ENCODE measurements around the gene TXNDC9. TPM values are rescaled to one million over a fixed set of nuclear protein-coding genes. Genes with fewer than 3 reads are reported as not detected.

The TXNDC9 gene
- total and polyA plus RNA-seq, 4 donors: 12.5 to 27.5 (median 20.9) TPM

DNA sequence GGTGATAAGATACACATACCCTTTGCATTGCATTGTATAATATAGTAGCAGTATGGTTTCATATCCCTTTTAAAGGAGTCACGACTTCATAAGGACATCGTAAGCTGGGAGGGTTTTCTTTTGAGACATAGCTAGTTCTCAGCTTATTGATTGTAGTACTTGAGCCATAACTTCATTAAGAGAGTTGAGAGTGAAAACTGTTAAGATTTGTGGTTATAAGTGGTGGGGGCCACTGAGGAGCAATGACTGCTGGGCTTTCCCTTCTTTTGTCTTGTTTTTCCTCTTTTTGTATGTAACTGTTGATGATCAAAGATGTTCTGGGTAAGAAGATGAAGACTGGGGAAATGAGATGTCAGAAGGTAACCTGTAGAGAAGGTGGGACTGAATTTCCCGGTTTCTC lies 12.0 kb upstream of the TXNDC9 start:
- H3K9ac ChIP-seq (ENCODE audit: low read depth in 1 of 2, low read length in 2 of 2): no peak overlapping the region
- H3K27me3 ChIP-seq (ENCODE audit: control insufficient read depth in 4 of 4, insufficient read depth in 4 of 4, low read length in 3 of 4): no peaks in the 10 kb centered on the region
- WGBS: 94% methylated on average over 3 of the region's 3 CpGs
- DNase-seq (ENCODE audit: low spot score): no peak
- H3K4me3 ChIP-seq (ENCODE audit: low read depth in 1 of 3, low read length in 3 of 3): no peak overlapping the region
- H3K4me1 ChIP-seq (ENCODE audit: control insufficient read depth in 4 of 4, insufficient read depth in 4 of 4, low read length in 3 of 4): peaks cover 0 to 1% (median 0%) of the 10 kb centered on the region in 4 donors
- no peaks in the 10 kb centered on the region for H3K36me3 ChIP-seq (ENCODE audit: control insufficient read depth in 4 of 4, insufficient read depth in 3 of 4, low read depth in 1 of 4, low read length in 3 of 4)
- no peak overlapping the region for H3K27ac ChIP-seq (ENCODE audit: low read depth in 1 of 2, low read length in 2 of 2)
- TF ChIP-seq TAF1 (conservative IDR thresholded peaks at IDR 0.05): no peak
- no peak for TF ChIP-seq RAD21 (IDR thresholded peaks at IDR 0.05)
- no peak for TF ChIP-seq YY1 (IDR thresholded peaks at IDR 0.05)
- TF ChIP-seq SP1 (IDR thresholded peaks at IDR 0.05): no peak
- no peak for TF ChIP-seq FOXA2 (IDR thresholded peaks at IDR 0.05)
- TF ChIP-seq, protein P1, sequence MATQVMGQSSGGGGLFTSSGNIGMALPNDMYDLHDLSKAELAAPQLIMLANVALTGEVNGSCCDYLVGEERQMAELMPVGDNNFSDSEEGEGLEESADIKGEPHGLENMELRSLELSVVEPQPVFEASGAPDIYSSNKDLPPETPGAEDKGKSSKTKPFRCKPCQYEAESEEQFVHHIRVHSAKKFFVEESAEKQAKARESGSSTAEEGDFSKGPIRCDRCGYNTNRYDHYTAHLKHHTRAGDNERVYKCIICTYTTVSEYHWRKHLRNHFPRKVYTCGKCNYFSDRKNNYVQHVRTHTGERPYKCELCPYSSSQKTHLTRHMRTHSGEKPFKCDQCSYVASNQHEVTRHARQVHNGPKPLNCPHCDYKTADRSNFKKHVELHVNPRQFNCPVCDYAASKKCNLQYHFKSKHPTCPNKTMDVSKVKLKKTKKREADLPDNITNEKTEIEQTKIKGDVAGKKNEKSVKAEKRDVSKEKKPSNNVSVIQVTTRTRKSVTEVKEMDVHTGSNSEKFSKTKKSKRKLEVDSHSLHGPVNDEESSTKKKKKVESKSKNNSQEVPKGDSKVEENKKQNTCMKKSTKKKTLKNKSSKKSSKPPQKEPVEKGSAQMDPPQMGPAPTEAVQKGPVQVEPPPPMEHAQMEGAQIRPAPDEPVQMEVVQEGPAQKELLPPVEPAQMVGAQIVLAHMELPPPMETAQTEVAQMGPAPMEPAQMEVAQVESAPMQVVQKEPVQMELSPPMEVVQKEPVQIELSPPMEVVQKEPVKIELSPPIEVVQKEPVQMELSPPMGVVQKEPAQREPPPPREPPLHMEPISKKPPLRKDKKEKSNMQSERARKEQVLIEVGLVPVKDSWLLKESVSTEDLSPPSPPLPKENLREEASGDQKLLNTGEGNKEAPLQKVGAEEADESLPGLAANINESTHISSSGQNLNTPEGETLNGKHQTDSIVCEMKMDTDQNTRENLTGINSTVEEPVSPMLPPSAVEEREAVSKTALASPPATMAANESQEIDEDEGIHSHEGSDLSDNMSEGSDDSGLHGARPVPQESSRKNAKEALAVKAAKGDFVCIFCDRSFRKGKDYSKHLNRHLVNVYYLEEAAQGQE (IDR thresholded peaks at IDR 0.05): no peak
- no peak for TF ChIP-seq GABPA (IDR thresholded peaks at IDR 0.05 in 1 of 2, conservative IDR thresholded peaks at IDR 0.05 in 1 of 2)
- TF ChIP-seq HNF4A (conservative IDR thresholded peaks at IDR 0.05): no peak
- TF ChIP-seq FOXA1 (IDR thresholded peaks at IDR 0.05): no peak
- TF ChIP-seq, protein P2, sequence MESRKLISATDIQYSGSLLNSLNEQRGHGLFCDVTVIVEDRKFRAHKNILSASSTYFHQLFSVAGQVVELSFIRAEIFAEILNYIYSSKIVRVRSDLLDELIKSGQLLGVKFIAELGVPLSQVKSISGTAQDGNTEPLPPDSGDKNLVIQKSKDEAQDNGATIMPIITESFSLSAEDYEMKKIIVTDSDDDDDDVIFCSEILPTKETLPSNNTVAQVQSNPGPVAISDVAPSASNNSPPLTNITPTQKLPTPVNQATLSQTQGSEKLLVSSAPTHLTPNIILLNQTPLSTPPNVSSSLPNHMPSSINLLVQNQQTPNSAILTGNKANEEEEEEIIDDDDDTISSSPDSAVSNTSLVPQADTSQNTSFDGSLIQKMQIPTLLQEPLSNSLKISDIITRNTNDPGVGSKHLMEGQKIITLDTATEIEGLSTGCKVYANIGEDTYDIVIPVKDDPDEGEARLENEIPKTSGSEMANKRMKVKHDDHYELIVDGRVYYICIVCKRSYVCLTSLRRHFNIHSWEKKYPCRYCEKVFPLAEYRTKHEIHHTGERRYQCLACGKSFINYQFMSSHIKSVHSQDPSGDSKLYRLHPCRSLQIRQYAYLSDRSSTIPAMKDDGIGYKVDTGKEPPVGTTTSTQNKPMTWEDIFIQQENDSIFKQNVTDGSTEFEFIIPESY (IDR thresholded peaks at IDR 0.05): no peak
- TF ChIP-seq, protein P3, sequence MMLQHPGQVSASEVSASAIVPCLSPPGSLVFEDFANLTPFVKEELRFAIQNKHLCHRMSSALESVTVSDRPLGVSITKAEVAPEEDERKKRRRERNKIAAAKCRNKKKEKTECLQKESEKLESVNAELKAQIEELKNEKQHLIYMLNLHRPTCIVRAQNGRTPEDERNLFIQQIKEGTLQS (IDR thresholded peaks at IDR 0.05): no peak
- no peaks in the 10 kb centered on the region for H3K9me3 ChIP-seq (ENCODE audit: control insufficient read depth in 4 of 4, low read length in 3 of 4)

DNA sequence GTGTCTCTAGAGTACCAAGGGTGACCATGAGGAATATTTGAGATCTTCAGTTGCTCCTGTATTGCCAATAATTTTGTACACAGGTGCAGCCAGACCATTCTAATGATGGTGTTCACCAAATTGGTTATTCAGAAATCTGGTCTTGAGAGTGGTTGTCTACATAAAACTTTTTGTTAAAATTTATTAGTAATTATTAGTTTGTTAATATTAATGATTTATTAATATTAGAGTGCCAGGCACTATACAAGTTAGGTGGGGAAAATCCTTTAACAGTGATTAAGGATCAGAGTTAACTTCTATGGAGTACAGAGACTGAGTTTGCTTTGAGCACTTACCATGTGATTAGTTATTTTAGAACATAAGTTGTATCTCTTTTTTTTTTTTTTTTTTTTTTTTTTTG lies 10.1 kb upstream of the TXNDC9 start:
- H3K4me3 ChIP-seq (ENCODE audit: low read depth in 1 of 3, low read length in 3 of 3): no peak overlapping the region

More for the DNA sequence above, 10.1 kb upstream of the TXNDC9 start:
- H3K36me3 ChIP-seq (ENCODE audit: control insufficient read depth in 4 of 4, insufficient read depth in 3 of 4, low read depth in 1 of 4, low read length in 3 of 4): no peaks in the 10 kb centered on the region
- no peaks in the 10 kb centered on the region for H3K4me1 ChIP-seq (ENCODE audit: control insufficient read depth in 4 of 4, insufficient read depth in 4 of 4, low read length in 3 of 4)
- no peaks in the 10 kb centered on the region for H3K27me3 ChIP-seq (ENCODE audit: control insufficient read depth in 4 of 4, insufficient read depth in 4 of 4, low read length in 3 of 4)
- DNase-seq (ENCODE audit: low spot score): no peak
- H3K9ac ChIP-seq (ENCODE audit: low read depth in 1 of 2, low read length in 2 of 2): no peak overlapping the region
- no peak overlapping the region for H3K27ac ChIP-seq (ENCODE audit: low read depth in 1 of 2, low read length in 2 of 2)
- TF ChIP-seq RXRA (IDR thresholded peaks at IDR 0.05) (no peak), RAD21 (IDR thresholded peaks at IDR 0.05) (no peak), HNF4A (conservative IDR thresholded peaks at IDR 0.05) (no peak), GABPA (IDR thresholded peaks at IDR 0.05 in 1 of 2, conservative IDR thresholded peaks at IDR 0.05 in 1 of 2) (no peak), JUND (IDR thresholded peaks at IDR 0.05) (no peak), YY1 (IDR thresholded peaks at IDR 0.05) (no peak), TAF1 (conservative IDR thresholded peaks at IDR 0.05) (no peak), SP1 (IDR thresholded peaks at IDR 0.05) (no peak), EGR1 (IDR thresholded peaks at IDR 0.05; ENCODE audit: low read depth in 2 of 2) (no peak), HNF4G (IDR thresholded peaks at IDR 0.05) (no peak), FOXA1 (IDR thresholded peaks at IDR 0.05) (no peak)
- TF ChIP-seq, protein P4, sequence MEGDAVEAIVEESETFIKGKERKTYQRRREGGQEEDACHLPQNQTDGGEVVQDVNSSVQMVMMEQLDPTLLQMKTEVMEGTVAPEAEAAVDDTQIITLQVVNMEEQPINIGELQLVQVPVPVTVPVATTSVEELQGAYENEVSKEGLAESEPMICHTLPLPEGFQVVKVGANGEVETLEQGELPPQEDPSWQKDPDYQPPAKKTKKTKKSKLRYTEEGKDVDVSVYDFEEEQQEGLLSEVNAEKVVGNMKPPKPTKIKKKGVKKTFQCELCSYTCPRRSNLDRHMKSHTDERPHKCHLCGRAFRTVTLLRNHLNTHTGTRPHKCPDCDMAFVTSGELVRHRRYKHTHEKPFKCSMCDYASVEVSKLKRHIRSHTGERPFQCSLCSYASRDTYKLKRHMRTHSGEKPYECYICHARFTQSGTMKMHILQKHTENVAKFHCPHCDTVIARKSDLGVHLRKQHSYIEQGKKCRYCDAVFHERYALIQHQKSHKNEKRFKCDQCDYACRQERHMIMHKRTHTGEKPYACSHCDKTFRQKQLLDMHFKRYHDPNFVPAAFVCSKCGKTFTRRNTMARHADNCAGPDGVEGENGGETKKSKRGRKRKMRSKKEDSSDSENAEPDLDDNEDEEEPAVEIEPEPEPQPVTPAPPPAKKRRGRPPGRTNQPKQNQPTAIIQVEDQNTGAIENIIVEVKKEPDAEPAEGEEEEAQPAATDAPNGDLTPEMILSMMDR (IDR thresholded peaks at IDR 0.05; ENCODE audit: low read depth, low read length, missing input control): no peak
- TF ChIP-seq, protein P3 (IDR thresholded peaks at IDR 0.05): no peak
- TF ChIP-seq, protein P1 (IDR thresholded peaks at IDR 0.05): no peak
- TF ChIP-seq, protein P2 (IDR thresholded peaks at IDR 0.05): no peak
- H3K9me3 ChIP-seq (ENCODE audit: control insufficient read depth in 4 of 4, low read length in 3 of 4): no peaks in the 10 kb centered on the region

Data from liver (tissue), 9 donors.